ENCODE measurements around the gene ATOH8. TPM values are rescaled to one million over a fixed set of nuclear protein-coding genes. Genes with fewer than 3 reads are reported as not detected.

The ATOH8 gene
- total RNA-seq, 2 donors from 2014 or later = 78.4 to 207 TPM

DNA sequence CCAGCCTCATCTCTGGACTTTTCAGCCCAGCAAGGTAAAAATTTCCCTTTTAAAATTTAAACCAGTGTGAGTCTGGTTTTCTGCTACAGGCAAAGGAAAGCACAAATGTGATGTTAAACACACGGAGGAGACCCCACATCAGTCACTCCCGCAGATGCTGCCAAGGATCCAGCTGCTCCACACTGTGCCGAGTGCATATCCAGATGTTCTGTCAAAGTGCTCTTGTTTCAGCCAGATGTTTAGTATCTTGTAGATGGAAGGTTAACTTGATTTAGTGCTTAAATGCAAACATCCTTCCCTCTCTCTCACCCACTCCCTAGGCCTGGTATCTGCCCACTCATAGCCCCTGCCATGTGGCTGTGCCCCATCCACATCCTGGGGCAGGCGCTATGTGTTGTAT, 15.8 kb upstream of the ATOH8 start:
- no peaks in the 10 kb centered on the region for H3K36me3 ChIP-seq
- no peaks in the 10 kb centered on the region for H3K27me3 ChIP-seq (replicated peaks; ENCODE audit: insufficient read depth)
- no peak for TF ChIP-seq CTCF (IDR thresholded peaks at IDR 0.05)
- peak overlapping the region; percentile 97 to 98 for H3K27ac ChIP-seq
- no peak overlapping the region for H3K4me3 ChIP-seq
- no peaks in the 10 kb centered on the region for H3K9me3 ChIP-seq
- ATAC-seq (ENCODE audit: insufficient number of reproducible peaks, low FRiP score, low read depth) = no peak
- DNase-seq (ENCODE audit: low spot score) = no peak
- H3K4me1 ChIP-seq (ENCODE audit: control insufficient read depth in 1 of 2, low read depth in 2 of 2) = peaks cover 21 to 55% of the 10 kb centered on the region in 2 donors

- no peak for DNase-seq (ENCODE audit: low spot score)
- H3K27me3 ChIP-seq (replicated peaks; ENCODE audit: insufficient read depth) = no peaks in the 10 kb centered on the region
- no peak for TF ChIP-seq CTCF (IDR thresholded peaks at IDR 0.05)
- ATAC-seq (ENCODE audit: insufficient number of reproducible peaks, low FRiP score, low read depth) = no peak
- H3K36me3 ChIP-seq = no peaks in the 10 kb centered on the region
- no peaks in the 10 kb centered on the region for H3K9me3 ChIP-seq
- no peak overlapping the region for H3K4me3 ChIP-seq
- peaks cover 44 to 70% of the 10 kb centered on the region in 2 donors for H3K4me1 ChIP-seq (ENCODE audit: control insufficient read depth in 1 of 2, low read depth in 2 of 2)
- H3K27ac ChIP-seq = peak overlapping the region; percentile 97 to 98
These were observed 13.6 kb upstream of the ATOH8 start for GRCh38 chr2:85740193-85740592.

GRCh38 chr2:85741211-85741832, 12.5 kb upstream of the ATOH8 start:
- DNase-seq (ENCODE audit: low spot score) = no peak
- no peak for ATAC-seq (ENCODE audit: insufficient number of reproducible peaks, low FRiP score, low read depth)
- H3K9me3 ChIP-seq = no peaks in the 10 kb centered on the region

DNA sequence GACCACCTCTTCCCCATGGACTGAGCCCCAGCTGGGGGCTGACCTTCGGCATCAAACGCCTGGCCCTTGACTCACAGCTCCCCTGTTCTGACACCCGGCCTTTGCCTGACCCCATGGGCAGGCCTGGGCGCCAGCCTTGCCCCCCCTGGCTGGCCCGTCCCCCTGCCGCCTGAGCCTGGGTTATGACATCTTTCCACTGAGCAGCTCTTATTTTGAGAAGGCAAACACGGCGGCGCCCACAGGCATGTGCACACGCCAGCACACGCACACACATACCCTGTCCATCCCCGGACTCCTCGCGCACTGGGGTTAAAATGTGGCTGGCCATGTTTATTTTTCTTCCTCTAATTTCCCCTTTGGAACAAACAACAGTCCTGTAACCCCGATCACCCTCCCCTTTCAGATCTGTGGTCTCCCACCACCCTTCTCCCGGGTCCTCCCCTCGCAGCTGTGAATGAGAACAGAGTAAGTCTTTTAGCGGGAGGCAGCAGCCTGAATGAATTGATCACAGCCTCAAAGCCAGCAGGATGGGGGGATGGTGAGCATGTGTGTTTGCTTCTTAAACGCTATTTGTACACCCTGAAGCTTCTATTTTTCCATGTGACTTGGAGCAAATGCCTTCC, 11.8 kb upstream of the ATOH8 start:
- ATAC-seq (ENCODE audit: insufficient number of reproducible peaks, low FRiP score, low read depth) (peak; percentile 49), DNase-seq (ENCODE audit: low spot score) (peak; percentile 56)
- no peak for TF ChIP-seq CTCF (IDR thresholded peaks at IDR 0.05)
- H3K27ac ChIP-seq = peak overlapping the region; percentile 97 to 98
- H3K4me1 ChIP-seq (ENCODE audit: control insufficient read depth in 1 of 2, low read depth in 2 of 2) = peaks cover 47 to 76% of the 10 kb centered on the region in 2 donors
- H3K27me3 ChIP-seq (replicated peaks; ENCODE audit: insufficient read depth) = no peaks in the 10 kb centered on the region
- no peaks in the 10 kb centered on the region for H3K36me3 ChIP-seq
- H3K4me3 ChIP-seq = peak overlapping the region; percentile 39
- H3K9me3 ChIP-seq = no peaks in the 10 kb centered on the region

More at GRCh38 chr2:85741211-85741832, 12.5 kb upstream of the ATOH8 start:
- Histone ChIP-seq H3K4me1 (ENCODE audit: control insufficient read depth in 1 of 2, low read depth in 2 of 2) (peaks cover 49 to 81% of the 10 kb centered on the region in 2 donors), H3K36me3 (no peaks in the 10 kb centered on the region), H3K27me3 (replicated peaks; ENCODE audit: insufficient read depth) (no peaks in the 10 kb centered on the region), H3K4me3 (peak overlapping the region; percentile 28), H3K27ac (peak overlapping the region; percentile 97 to 98)
- TF ChIP-seq CTCF (IDR thresholded peaks at IDR 0.05) = no peak

DNA sequence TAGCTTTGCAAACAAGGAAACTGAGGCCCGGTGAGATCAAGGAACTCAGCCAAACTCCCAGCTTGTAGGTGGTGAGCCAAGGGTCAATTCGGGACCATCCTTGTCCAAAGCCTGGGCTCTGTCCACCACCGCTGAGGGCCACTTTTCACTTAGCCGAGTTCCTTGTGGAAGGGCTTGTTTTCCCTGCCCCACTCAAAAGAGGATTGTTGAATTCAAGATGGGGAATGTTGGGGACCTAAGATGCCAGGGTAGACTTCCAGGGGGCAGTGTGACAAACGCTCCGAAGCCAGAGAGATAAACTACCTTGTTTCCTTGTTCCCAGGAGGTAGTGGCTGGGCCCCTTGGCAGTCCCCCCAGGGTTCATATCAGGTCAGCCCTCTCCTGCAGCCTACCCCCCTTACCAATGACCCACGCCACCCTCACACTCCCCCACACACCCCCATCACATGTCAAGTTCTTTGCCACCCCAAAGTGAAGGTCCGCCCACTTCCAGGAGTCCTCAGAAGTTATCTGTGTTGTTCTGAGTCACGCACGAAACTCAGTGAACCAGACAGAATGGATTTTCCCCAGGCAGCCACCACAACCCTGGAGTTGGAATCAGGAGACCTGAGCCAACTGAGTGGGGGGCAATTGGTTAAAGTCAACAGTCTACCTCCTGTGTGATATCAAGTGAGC, 10.3 kb upstream of the ATOH8 start:
- H3K9me3 ChIP-seq = no peaks in the 10 kb centered on the region
- peaks cover 48 to 78% of the 10 kb centered on the region in 2 donors for H3K4me1 ChIP-seq (ENCODE audit: control insufficient read depth in 1 of 2, low read depth in 2 of 2)
- H3K36me3 ChIP-seq = no peaks in the 10 kb centered on the region
- TF ChIP-seq CTCF (IDR thresholded peaks at IDR 0.05) = no peak
- DNase-seq (ENCODE audit: low spot score) (no peak), ATAC-seq (ENCODE audit: insufficient number of reproducible peaks, low FRiP score, low read depth) (no peak)
- peak overlapping the region; percentile 93 to 98 for H3K27ac ChIP-seq
- H3K4me3 ChIP-seq = no peak overlapping the region
- no peaks in the 10 kb centered on the region for H3K27me3 ChIP-seq (replicated peaks; ENCODE audit: insufficient read depth)
